GM21360 (cell line): Measurements from ENCODE around the gene ABCC6.
"Not testable (repeated sequence)": the region's sequence is repeated elsewhere in the genome, so short reads cannot be mapped to it uniquely, and the experiment has no call there.

Experiments
- ATAC-seq: cut with Tn5 transposase; IDR thresholded peaks from one replicate; pipeline ENCODE4 v1.9.1; 2021; ENCODE audit warnings: mild to moderate bottlenecking, moderate library complexity; ENCODE audit not compliant: unreplicated experiment

Gene ABCC6

GRCh38 chr16:16223662-16224241, 458 bp upstream of the ABCC6 start:
- ATAC-seq, result not testable (repeated sequence)

- not testable (repeated sequence) for ATAC-seq
Observed at GRCh38 chr16:16221382-16221781, 1.9 kb downstream of the ABCC6 start.

GRCh38 chr16:16220449-16220848, 2.8 kb downstream of the ABCC6 start:
- ATAC-seq, result not testable (repeated sequence)

- not testable (repeated sequence) for ATAC-seq
Observed at GRCh38 chr16:16218787-16219186, 4.5 kb downstream of the ABCC6 start.

GRCh38 chr16:16218349-16218748, 4.9 kb downstream of the ABCC6 start:
- ATAC-seq, result not testable (repeated sequence)

- not testable (repeated sequence) for ATAC-seq
Observed at GRCh38 chr16:16213863-16214293, 9.4 kb downstream of the ABCC6 start.

- ATAC-seq, result not testable (repeated sequence)
Observed at GRCh38 chr16:16211404-16211803, 11.9 kb downstream of the ABCC6 start.

GRCh38 chr16:16208461-16208860, 14.8 kb downstream of the ABCC6 start:
- not testable (repeated sequence) for ATAC-seq

- ATAC-seq, result not testable (repeated sequence)
Observed at GRCh38 chr16:16207787-16208334, 15.4 kb downstream of the ABCC6 start.

GRCh38 chr16:16207097-16207786, 16.1 kb downstream of the ABCC6 start:
- ATAC-seq, result not testable (repeated sequence)

- not testable (repeated sequence) for ATAC-seq
Observed at GRCh38 chr16:16205864-16206263, 17.4 kb downstream of the ABCC6 start.

- ATAC-seq, result not testable (repeated sequence)
Observed at GRCh38 chr16:16204552-16204951, 18.7 kb downstream of the ABCC6 start.

- ATAC-seq, result not testable (repeated sequence)
Observed at GRCh38 chr16:16203494-16203893, 19.8 kb downstream of the ABCC6 start.

- ATAC-seq, result not testable (repeated sequence)
Observed at GRCh38 chr16:16202400-16203143, 20.7 kb downstream of the ABCC6 start.

GRCh38 chr16:16201880-16202279, 21.4 kb downstream of the ABCC6 start:
- not testable (repeated sequence) for ATAC-seq

GRCh38 chr16:16200391-16200790, 22.9 kb downstream of the ABCC6 start:
- ATAC-seq, result not testable (repeated sequence)

- ATAC-seq, result not testable (repeated sequence)
Observed at GRCh38 chr16:16199428-16199827, 23.9 kb downstream of the ABCC6 start.

- ATAC-seq, result no peak
Observed at GRCh38 chr16:16197966-16198365, 25.3 kb downstream of the ABCC6 start.

- no peak for ATAC-seq
Observed at GRCh38 chr16:16197331-16197730, 26.0 kb downstream of the ABCC6 start.

- no peak for ATAC-seq
Observed at GRCh38 chr16:16196099-16196498, 27.2 kb downstream of the ABCC6 start.

- no peak for ATAC-seq
Observed at GRCh38 chr16:16191493-16192167, 31.7 kb downstream of the ABCC6 start.
